Stimulated activated CD8-positive, alpha-beta memory T cell treated with anti-CD3 and anti-CD28 coated beads, Interleukin-15, amount 100 ng/mL, for 24 hours (primary cell): Measurements from ENCODE around the gene VPS4A.

ENCODE experiments used
- DNase-seq: peaks from one replicate; pipeline ENCODE4 v3.0.0-alpha.2; 2020; ENCODE audit warnings: low read depth

The VPS4A gene

DNA sequence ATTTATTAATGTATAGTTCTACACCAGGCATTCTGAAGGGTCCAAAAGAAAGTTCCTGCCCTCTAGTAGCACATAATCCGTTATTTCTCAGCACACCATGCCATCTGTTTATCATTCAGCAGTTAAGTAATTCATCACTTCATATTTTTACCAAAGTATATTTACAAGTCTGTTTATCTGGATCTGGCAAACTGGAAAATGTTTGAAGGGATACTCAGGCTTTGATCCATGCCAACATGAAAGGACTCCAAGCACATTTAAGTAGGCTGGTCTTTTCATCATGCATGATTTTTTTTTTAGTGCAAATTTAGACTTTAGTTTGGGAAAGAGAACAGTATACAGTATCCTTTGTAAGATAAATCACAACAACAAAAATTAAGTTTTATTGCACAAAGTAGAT lies 4.1 kb upstream of the VPS4A start:
- no peak for DNase-seq

DNA sequence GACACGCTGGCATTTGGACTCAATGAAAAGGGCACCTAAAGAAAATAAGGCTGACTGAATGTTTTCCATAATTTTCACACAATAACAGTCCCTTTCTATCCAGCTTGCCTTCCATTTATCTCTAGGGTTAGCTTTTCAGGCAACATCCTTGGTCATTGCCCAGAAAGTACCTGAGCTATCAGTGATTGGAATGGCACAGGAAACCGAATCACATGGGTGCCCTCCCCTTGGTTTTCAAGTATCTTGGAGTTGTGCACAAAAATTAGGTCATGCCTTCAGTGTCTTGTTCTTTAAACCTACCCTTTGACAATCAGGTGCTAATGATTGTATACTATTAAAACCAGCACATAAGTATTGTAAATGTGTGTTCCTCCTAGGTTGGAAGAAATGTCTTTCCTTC lies 3.3 kb upstream of the VPS4A start:
- DNase-seq: no peak

DNA sequence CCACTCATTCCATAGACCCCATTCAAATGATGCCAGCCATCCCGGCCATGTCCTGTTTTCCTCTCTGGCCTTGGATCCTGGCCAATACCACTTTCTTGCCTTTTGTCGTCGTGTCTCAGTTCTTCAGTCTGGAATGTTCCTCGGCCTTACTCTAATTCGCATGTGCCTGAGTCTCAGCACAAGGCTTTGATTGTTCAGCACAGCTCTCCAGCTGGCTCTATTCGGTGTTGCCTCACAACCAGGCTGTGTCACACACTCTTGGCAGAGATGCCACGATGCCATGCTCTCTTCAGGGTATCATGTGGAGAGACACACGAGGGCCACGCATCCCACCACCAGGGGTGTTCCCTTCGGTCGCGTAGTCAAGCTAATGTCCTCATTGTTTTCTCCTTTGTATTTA lies 1.8 kb upstream of the VPS4A start:
- DNase-seq: no peak

DNA sequence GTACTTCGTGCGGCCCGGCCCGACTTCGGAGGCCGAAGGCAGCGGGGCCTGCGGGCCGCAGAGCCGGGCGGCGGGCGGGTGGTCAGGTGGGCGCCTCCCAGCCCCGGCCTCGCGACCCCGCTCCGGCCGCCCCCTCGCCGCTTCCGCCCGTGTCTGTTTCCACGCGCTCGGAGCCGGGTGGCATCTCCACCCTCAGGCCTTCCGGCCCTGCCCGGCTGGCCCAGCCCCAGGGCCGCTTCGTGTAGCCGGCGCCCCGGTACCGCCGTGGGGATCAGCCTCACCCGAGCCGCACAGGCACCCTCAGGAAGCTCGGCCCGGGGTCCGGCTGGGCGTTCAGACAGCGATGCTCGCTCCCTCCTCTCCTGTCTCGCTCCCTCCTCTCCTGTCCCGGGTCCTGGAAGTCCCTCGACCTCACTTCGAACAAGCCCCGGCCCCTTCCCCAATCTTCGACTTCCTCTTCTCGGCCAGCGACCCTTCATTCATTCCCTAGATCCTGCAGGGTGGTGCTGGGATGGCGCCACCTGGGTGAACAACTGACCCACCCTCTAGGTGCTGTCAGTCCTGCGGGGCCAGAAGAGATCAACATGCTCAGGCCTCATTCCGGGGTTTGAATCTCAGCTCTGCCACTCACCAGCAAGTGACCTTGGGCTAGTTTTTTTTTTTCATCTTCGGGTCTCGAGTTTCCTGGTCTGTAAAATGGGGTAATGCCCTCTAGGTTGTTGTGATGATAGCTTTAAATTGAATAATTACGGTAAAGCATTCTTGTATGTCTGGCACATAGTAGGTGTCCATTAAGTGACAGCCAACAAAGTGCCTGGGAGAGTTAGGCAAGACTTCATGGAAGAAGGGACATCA lies 610 bp downstream of the VPS4A start:
- DNase-seq: no peak

DNA sequence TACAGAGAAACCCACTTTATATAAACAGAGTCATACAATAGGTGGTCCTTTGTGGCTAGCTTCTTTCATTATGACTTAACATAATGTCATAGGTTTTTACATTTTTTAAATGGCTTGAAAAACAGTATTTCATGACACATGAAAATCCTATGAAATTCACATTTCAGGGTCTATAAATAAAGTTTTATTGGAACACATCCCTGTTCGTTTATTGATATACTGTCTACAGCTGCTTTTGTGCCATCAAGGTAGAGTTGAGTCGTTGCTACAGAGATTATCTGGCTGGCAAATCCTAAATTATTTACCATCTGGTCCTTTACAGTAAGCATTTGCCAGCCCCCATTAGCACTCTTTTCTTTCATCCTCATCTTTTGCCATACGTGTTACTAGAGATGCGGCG lies 2.3 kb downstream of the VPS4A start:
- no peak for DNase-seq

DNA sequence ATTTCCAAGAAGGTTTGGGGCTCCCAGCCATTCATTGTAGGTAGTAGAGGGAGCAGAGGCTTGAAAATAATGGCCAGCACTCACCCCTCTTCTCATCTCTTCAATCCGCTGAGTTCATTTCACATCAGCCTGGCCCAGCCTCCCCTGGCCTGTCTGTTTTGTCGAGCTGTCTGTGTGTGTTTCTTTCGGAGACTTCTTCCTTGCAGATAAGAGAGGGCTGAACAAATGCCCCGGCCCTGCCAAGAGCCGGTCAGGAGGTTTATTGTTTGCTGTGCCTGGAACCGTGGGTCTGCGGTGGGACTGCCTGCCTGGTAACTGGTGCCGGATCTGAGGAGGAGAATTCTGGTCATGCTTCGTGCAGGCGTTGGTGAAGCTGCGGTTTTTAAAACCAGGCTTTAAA lies 3.4 kb downstream of the VPS4A start:
- no peak for DNase-seq

DNA sequence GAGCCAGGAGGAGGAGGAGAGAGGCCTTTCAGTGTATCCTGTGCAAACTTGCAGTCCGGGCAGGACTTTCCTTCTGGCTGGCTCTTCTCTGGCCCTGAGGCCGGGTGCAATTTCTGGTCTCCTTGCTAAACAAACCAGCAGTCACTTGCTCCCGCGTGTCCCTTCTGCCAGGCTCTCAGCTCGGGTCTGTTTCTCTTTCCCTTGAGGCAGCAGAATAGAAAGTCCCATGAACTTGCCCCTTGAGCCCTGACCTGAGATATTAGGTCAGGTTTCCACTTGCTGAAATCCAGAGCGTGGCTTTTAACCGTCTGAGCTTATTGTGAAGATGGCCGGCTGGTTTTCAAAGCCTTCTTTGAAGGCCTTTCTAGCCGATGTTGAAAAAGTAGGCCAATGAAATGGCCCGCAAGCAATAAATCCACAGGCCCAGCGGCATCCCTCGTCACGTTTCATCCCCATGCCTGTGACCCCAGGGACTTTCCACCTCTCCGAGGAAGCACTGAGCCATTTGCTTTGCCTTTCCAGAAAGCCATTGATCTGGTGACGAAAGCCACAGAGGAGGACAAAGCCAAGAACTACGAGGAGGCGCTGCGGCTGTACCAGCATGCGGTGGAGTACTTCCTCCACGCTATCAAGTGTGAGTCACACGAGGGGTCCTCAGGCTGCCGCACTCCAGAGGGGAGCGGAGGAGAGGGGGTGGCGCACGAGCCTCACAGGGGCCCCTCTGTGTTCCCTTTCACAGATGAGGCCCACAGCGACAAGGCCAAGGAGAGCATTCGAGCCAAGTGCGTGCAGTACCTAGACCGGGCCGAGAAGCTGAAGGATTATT lies 4.5 kb downstream of the VPS4A start:
- no peak for DNase-seq

DNA sequence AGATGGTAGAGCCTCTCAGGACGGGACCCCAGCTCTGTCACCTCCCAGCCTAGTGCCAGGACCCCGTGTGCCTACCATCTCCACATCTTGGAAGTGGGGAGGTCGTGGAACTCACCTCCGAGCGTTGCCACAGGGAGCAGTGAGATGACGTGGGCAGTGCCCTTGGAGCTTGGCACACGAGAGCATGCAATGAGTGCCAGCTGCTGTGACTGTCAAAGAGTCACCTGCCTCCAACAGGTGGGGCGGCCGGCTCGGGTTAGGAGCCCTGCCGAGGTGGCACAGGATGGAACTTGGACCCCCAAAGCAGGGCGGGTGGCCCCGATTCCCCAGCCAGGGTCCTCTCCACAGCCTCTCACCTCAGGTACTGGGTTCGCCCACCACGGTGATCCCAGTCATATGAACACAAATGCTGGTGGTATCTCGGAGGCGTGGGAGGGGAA lies 5.5 kb downstream of the VPS4A start:
- DNase-seq: no peak

DNA sequence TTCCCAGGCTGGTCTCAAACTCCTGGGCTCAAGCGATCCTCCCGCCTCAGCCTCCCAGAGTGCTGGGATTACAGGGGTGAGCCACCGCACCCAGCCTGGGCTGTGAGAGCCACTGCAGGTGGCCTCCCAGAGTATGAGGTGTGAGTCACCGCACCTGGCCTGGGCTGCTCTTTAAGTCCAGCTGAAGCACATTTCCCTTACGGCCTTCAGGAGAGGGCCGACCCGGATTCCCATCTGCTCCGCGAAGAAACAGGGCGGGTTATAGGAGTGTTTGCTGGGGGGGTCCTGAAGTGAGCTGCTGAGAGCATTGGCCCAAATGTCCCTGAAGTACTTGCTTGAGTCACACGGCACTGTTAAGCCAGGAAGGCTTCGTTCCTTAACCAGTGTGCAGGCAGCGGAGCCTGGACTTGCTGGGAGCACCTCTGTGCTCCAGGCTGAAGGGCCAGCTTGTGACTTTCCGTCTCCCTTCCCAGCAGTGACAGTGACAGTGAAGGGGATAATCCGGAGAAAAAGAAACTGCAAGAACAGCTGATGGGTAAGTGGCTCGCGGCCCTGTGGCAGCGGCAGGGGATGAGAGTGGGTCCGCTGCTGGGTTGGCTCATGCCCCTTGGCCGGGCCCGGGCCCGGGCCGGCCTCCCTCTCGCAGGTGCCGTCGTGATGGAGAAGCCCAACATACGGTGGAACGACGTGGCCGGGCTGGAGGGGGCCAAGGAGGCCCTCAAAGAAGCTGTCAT lies 7.2 kb downstream of the VPS4A start:
- DNase-seq: no peak

DNA sequence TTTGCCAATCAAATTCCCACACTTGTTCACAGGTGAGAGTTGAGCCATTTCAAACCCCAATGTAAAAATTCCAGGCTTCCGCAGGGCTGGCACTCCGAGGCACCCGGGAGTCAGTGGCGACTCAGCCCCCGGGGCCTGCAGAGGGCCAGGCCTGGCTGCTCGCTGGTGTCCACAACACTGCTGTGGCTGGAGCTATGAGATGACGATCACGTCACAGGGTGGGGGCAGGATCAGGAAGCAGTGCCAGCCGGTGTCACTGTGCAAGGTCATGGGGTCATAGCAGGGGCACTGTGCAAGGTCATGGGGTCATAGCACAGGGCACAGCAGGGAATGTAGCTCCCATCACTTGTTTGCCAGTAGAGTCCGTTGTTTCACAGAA lies 7.8 kb downstream of the VPS4A start:
- DNase-seq: no peak

DNA sequence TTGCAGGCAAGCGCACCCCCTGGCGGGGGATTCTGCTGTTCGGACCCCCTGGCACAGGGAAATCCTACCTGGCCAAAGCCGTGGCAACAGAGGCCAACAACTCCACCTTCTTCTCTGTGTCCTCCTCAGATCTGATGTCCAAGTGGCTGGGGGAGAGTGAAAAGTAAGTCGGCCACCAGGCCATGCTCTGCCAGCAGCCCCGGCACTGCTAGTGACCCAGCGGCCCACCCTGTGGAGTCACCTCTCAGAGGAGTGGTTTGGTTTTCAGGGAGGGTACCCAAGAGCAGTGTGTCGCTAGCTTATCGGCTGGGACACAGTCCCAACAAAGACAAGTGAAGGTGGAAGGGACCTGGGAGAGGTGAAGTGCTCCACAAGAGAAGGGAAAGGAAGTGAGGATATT lies 8.2 kb downstream of the VPS4A start:
- DNase-seq: no peak

DNA sequence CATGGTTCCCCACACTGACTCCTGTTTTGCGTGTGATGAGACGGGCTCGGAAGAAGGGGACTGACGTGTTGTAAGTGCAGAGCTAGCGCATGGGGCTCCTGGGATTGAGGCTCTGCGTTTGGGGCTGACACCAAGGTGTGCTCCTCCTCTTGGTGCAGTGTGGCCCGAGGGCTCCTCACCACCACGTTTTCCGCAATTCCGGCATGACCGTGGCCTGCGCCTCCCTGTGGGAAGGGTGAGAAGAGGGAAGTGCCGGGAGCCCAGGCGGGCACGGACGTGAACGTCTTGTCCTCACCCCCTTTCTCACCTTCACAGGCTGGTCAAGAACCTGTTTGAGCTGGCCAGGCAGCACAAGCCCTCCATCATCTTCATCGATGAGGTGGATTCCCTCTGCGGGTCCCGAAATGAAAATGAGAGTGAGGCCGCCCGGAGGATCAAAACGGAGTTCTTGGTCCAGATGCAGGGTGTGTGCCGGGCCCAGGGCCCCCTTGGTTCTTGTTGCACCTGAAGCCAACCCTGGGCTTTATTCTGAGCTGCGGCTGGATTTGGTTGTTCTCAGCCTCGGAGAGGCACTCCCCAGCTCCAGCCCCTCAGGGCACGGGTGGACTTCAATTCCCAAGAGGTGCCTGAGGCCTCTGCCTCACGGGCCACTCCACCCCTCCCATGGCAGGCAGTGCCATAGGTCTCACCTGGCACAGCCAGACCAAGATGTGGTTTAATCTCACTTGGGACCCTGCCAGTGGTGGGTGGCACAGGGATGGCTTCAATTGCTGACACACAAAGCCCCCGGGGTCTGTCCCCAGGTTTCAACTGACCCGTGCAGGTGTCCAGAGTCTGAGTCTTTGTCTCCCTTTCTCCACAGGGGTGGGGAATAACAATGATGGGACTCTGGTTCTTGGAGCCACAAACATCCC lies 8.9 kb downstream of the VPS4A start:
- no peak for DNase-seq

DNA sequence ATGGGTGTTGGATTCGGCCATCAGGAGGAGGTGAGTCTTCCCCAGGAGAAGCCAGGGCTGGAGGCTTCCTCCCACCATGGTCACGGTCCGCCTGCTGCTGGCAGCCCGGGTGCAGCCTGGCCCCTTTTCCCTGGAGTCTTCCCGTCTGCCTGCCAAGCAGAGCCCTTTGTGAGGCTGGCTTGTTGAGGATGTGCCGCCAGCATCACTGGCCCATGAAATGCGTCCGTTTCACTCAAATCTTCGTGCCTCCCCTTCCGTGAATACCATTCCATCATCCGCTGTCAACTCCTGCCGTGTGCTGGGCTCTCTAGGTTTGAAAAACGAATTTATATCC lies 9.6 kb downstream of the VPS4A start:
- no peak for DNase-seq

DNA sequence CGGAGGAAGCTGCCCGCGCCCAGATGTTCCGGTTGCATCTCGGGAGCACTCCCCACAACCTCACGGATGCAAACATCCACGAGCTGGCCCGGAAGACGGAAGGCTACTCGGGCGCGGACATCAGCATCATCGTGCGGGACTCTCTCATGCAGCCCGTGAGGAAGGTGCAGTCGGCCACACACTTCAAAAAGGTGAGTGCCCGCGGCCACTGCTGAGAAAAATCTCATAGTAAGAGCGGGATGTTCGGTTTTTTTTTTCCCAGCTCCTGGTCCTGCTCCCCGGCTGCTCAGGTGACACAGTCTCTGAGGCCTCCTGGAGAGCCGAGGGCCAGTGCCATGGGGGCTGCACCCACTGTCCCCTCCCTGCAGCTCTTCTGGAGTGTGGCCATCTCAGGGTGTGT lies 9.9 kb downstream of the VPS4A start:
- DNase-seq: no peak

DNA sequence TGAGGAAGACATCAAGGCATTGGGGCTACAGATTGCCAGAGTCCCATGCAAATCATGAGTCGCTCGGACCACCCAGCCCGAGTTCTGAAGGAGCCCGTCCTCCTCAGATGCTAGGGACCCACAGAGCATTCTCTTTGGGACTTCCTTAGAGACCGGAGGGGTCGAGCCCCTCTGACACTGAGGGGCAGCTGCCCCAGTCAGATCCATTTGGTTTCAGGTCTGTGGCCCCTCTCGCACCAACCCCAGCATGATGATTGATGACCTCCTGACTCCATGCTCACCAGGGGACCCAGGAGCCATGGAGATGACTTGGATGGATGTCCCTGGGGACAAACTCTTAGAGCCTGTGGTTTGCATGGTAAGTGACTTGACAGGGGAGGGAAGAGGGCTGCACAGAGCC lies 11.2 kb downstream of the VPS4A start:
- no peak for DNase-seq

DNA sequence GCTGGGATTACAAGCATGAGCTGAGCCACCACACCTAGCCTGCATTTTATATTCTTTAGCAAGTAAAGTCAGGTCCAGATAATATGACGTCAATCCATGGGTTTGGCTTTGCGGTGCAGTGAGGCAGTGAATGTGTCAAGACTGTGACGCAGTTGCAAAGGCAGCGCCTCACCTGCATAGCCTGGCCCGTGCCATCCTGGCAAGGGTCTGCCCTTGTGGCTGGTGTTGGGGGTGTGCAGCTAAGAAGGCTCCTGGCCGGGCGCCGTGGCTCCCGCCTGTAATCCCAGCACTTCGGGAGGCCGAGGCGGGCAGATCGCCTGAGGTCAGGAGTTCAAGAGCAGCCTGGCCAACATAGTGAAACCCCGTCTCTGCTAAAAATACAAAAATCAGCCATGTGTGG lies 12.3 kb downstream of the VPS4A start:
- DNase-seq: no peak

DNA sequence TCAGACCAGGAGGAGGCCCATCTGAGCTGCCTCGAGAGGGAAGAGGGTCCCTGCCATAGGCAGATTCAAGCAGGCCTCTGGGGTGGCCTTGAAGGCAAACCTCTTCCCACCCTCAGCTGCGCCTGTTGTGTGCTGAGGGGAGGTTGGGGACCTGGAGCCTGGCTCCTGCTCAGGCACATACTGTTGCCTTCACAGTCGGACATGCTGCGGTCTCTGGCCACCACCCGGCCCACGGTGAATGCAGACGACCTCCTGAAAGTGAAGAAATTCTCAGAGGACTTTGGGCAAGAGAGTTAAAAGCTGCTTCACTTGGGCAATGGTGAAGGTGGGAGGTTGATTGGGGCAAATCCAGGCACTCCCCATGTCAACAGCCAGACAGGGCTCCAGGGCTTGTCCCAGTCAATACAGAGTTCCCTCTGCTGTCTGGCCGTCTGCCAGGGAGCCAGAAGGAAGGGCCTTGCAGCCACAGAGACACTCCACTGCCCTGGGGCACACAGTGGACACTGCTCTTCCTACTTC lies 12.9 kb downstream of the VPS4A start:
- DNase-seq: no peak

DNA sequence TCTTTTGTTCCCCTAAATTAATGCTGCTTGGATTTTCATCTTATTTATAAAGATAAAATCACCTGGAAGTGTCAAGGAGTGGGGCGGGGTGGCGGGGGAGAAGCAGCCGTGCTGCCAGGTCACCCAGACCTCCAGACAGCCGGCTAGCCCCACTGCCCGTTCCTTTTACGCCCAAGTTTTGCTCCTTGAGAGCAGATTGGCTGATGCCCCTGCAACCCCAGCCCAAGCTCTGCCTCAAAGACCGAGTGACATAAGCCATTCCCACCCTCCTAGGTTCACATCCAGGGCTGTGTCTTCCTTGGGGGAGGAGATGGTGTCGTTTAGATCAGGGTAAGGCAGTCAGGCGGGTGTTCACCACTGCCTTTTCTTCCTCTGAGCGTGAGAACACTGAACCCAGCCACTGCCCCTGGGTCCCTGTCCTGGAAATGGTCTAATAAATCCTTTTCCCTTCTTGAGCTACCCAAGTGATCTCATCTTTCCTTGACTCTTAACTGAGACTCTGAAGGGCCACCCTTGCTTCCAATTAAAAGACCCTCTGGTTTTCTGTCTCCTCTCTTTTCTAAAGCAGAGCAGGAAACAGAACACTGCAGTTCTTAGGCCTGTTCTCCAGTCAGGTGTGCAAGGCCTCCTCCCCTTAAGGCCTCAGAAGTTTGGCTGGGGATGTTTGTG lies 13.6 kb downstream of the VPS4A start:
- no peak for DNase-seq

DNA sequence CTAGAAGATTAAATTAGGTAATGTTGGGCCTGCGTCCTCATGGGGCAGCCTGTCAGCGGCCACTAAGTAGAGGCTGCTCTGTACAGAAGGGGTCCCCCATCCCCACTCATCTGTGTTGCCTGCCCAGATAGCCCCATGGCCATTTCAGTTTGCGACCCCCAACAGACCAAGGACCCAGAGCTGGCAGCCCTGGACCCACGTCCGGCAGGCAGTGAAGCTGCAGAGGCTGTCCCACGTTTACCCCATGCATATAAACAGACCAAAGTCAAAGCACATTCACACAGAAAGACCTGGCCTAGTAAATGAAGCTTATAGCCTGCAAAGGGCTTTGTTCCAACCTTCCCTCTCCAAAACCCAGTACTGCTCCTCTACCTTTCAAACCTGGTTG lies 14.6 kb downstream of the VPS4A start:
- no peak for DNase-seq

DNA sequence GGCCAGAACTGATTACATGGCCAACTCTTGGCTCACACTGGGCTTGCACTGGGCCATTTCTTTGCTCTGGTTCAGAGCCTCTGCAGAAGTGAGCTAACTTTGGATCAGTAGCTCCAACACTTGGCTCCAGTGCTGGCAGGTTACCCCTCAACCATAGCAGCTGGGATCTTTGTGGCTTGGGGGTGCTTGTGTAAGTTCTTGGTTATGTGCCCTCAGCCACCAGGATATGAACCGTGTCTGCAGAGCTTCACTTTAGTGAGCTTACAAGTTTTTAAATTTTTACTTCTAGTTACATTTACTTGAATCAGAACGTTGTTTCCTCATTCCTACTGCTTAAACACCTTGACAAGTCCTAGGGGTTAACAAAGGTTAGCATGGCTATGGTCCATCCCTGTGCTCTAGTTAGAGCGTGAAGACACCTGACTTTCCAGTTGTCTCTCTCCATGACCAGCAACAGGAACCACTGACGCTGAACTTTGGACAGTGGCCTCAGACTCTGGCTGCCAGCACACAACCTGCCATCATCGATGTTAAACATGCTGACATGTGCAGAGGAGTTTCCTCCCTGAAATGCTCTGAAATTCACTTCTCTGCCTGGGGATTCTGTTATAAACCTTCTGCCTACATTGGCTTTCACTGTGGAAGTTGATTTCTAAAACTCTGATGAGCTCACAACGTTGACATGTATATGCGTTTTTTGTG lies 15.2 kb downstream of the VPS4A start:
- DNase-seq: no peak
